HFFc6 (cell line): Measurements from ENCODE around the gene ARSD. TPM values are rescaled to one million over a fixed set of nuclear protein-coding genes. Genes with fewer than 3 reads are reported as not detected.
"Not testable (repeated sequence)": the region's sequence is repeated elsewhere in the genome, so short reads cannot be mapped to it uniquely, and the experiment has no call there.

Source experiments
- DNase-seq: peaks from one replicate; pipeline ENCODE4 v3.0.0-alpha.2; 2018
- H3K27ac Mint-ChIP-seq: 2 replicates; pipeline ENCODE4 v1.8.0; 2020; ENCODE audit warnings: mild to moderate bottlenecking, mixed read lengths
- H3K27me3 Mint-ChIP-seq: 2 replicates; pipeline ENCODE4 v1.8.0; 2021; ENCODE audit warnings: mild to moderate bottlenecking, moderate library complexity, mixed read lengths; ENCODE audit not compliant: insufficient read depth
- H3K36me3 Mint-ChIP-seq: 2 replicates; pipeline ENCODE4 v1.8.0; 2021; ENCODE audit warnings: low read depth, mixed read lengths
- H3K4me1 Mint-ChIP-seq: 2 replicates; pipeline ENCODE4 v1.8.0; 2020; ENCODE audit warnings: low read depth, mixed read lengths
- H3K4me3 Mint-ChIP-seq: 2 replicates; pipeline ENCODE4 v1.8.0; 2020; ENCODE audit warnings: mild to moderate bottlenecking, moderate library complexity, mixed read lengths
- H3K9me3 Mint-ChIP-seq: 2 replicates; pipeline ENCODE4 v1.8.0; 2020; ENCODE audit warnings: mild to moderate bottlenecking, mixed read lengths
- CTCF ChIP-seq: fragments of 200-600 bp; sonication (generic); IDR thresholded peaks from 2 replicates; pipeline ENCODE4 v1.5.0; 2021; ENCODE audit warnings: antibody characterized with exemption, mild to moderate bottlenecking
- total RNA-seq, 6 experiments: library from RNA; stranded (reverse); fragmentation: NEBNext Ultra II Directional; extraction: Animal tissue kit (Norgen Biotek cat#: 25700); gene quantifications; 2 replicates in 1 of 6; 3 replicates in 5 of 6; pipeline ENCODE4 v1.2.3, GENCODE V29; 2021

ARSD gene
- total RNA-seq, 6 experiments from 2014 or later: 8.3 to 13.4 (median 10.4) TPM

- TF ChIP-seq CTCF: no peak
- H3K36me3 Mint-ChIP-seq: peaks cover 7% of the 10 kb centered on the region; the same call in 1 of the 2 replicates
- no peak overlapping the region for H3K27ac Mint-ChIP-seq
- DNase-seq: no peak
- H3K27me3 Mint-ChIP-seq: peaks cover 4% of the 10 kb centered on the region
- H3K4me3 Mint-ChIP-seq: no peak overlapping the region
- no peaks in the 10 kb centered on the region; the same call in 1 of the 2 replicates for H3K9me3 Mint-ChIP-seq
- no peaks in the 10 kb centered on the region for H3K4me1 Mint-ChIP-seq
Observed at GRCh38 chrX:2907295-2907694, 21.8 kb downstream of the ARSD start.

- Mint-ChIP-seq H3K4me3 (no peak overlapping the region), H3K9me3 (no peaks in the 10 kb centered on the region; the same call in 1 of the 2 replicates), H3K4me1 (no peaks in the 10 kb centered on the region), H3K36me3 (peaks cover 7% of the 10 kb centered on the region; the same call in 1 of the 2 replicates), H3K27me3 (peaks cover 4% of the 10 kb centered on the region), H3K27ac (no peak overlapping the region)
- DNase-seq: no peak
- peak; percentile 18; the same call in 1 of the 2 replicates for TF ChIP-seq CTCF
Observed at GRCh38 chrX:2903366-2903765, 25.8 kb downstream of the ARSD start.

- no peak overlapping the region for H3K27ac Mint-ChIP-seq
- no peaks in the 10 kb centered on the region for H3K4me1 Mint-ChIP-seq
- no peak overlapping the region for H3K4me3 Mint-ChIP-seq
Observed at GRCh38 chrX:2902841-2903240, 26.3 kb downstream of the ARSD start.

GRCh38 chrX:2901367-2902036 lies 27.6 kb downstream of the ARSD start:
- no peak overlapping the region for H3K4me3 Mint-ChIP-seq
- no peaks in the 10 kb centered on the region for H3K4me1 Mint-ChIP-seq
- H3K27me3 Mint-ChIP-seq: peaks cover 6% of the 10 kb centered on the region
- H3K36me3 Mint-ChIP-seq: no peaks in the 10 kb centered on the region; the same call in 1 of the 2 replicates
- DNase-seq: no peak
- no peak overlapping the region for H3K27ac Mint-ChIP-seq
- H3K9me3 Mint-ChIP-seq: no peaks in the 10 kb centered on the region; the same call in 1 of the 2 replicates
- no peak for TF ChIP-seq CTCF

More at GRCh38 chrX:2902841-2903240, 26.3 kb downstream of the ARSD start:
- DNase-seq: no peak
- Mint-ChIP-seq H3K9me3 (no peaks in the 10 kb centered on the region; the same call in 1 of the 2 replicates), H3K36me3 (peaks cover 2% of the 10 kb centered on the region; the same call in 1 of the 2 replicates), H3K27me3 (peaks cover 4% of the 10 kb centered on the region)
- TF ChIP-seq CTCF: no peak

- no peak for TF ChIP-seq CTCF
- no peaks in the 10 kb centered on the region; the same call in 1 of the 2 replicates for H3K9me3 Mint-ChIP-seq
- peaks cover 5% of the 10 kb centered on the region; the same call in 1 of the 2 replicates for H3K4me1 Mint-ChIP-seq
- H3K36me3 Mint-ChIP-seq: no peaks in the 10 kb centered on the region
- H3K27me3 Mint-ChIP-seq: peaks cover 5% of the 10 kb centered on the region
- H3K4me3 Mint-ChIP-seq: no peak overlapping the region
- H3K27ac Mint-ChIP-seq: no peak overlapping the region
- DNase-seq: no peak
Observed at GRCh38 chrX:2898846-2899512, 30.2 kb downstream of the ARSD start.

GRCh38 chrX:2897690-2898623 lies 31.2 kb downstream of the ARSD start:
- H3K36me3 Mint-ChIP-seq, DNase-seq, H3K9me3 Mint-ChIP-seq, H3K27me3 Mint-ChIP-seq, H3K4me3 Mint-ChIP-seq, H3K4me1 Mint-ChIP-seq, H3K27ac Mint-ChIP-seq: not testable (repeated sequence)
